ENCODE measurements around the gene RIMBP2. TPM values are rescaled to one million over a fixed set of nuclear protein-coding genes. Genes with fewer than 3 reads are reported as not detected.
"Not testable (repeated sequence)": the region's sequence is repeated elsewhere in the genome, so short reads cannot be mapped to it uniquely, and the experiment has no call there.

RIMBP2 gene, protein sequence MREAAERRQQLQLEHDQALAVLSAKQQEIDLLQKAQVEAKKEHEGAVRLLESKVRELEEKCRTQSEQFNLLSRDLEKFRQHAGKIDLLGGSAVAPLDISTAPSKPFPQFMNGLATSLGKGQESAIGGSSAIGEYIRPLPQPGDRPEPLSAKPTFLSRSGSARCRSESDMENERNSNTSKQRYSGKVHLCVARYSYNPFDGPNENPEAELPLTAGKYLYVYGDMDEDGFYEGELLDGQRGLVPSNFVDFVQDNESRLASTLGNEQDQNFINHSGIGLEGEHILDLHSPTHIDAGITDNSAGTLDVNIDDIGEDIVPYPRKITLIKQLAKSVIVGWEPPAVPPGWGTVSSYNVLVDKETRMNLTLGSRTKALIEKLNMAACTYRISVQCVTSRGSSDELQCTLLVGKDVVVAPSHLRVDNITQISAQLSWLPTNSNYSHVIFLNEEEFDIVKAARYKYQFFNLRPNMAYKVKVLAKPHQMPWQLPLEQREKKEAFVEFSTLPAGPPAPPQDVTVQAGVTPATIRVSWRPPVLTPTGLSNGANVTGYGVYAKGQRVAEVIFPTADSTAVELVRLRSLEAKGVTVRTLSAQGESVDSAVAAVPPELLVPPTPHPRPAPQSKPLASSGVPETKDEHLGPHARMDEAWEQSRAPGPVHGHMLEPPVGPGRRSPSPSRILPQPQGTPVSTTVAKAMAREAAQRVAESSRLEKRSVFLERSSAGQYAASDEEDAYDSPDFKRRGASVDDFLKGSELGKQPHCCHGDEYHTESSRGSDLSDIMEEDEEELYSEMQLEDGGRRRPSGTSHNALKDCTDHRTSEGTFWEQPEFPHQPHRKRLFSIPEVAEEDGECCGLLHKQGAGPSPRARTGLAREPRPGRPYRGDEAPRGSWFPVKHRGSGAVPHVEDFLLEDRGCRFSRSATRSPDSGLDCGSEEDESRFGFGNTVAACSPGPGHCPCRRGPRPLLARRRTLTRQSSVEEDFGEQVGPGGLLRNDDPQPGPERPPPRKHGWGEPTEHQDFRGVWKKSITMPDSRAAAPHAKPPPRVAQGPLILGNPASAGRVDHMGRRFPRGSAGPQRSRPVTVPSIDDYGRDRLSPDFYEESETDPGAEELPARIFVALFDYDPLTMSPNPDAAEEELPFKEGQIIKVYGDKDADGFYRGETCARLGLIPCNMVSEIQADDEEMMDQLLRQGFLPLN (N-terminal part only)
- total RNA-seq: 1.1 TPM
- long read RNA-seq: 0 reads

DNA sequence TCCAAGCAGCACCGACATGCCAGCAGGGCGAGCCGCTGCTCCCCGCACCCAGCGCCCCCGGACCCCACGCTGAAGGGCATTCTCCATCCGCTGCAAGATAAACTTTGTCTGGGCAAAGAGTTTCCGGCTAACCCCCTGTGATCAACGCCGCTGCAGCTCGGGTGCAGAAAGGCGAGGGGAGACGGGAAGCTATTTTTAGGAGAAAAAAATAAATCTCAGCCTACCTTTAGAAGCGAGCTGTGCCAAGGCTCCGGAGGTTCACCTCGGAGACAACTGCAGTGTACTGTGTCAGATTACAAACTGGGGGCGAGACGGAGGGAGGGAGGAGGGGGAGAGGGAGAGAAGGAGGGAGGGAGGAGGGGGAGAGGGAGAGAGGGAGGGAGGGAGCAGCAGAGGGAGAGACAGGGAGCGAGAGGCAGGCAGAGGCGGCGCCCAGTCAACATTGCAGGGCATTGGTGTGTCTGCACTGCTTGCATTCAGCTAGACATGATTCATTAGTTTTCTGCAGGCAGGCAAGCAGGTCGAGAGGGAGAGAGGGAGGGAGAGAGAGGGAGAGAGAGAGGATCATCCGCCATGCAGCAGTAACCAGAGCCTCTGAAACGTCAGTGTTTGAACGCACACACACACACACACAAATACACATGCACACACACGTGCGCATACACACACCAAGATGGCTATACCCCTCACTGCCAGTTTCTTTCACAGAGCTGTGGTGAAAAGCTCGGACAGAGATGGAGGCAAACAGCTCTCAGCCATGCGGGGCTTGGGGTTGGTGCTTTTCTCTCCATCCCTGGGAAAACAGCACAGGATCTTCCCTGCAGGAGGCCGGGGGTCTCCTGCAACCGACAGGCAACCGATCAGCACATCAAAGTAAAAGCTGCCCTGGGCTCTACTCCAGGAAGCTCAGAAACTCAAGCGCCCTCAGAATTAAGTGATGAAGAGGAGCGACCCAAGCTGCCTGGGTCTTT is at the start of gene RIMBP2:
TSS of gene RIMBP2 (minus strand) at position 302 of the 971 bp plus-strand sequence. CDS start 237,286 bp downstream, outside the sequence.
- no peak for DNase-seq (ENCODE audit: low spot score)

DNA sequence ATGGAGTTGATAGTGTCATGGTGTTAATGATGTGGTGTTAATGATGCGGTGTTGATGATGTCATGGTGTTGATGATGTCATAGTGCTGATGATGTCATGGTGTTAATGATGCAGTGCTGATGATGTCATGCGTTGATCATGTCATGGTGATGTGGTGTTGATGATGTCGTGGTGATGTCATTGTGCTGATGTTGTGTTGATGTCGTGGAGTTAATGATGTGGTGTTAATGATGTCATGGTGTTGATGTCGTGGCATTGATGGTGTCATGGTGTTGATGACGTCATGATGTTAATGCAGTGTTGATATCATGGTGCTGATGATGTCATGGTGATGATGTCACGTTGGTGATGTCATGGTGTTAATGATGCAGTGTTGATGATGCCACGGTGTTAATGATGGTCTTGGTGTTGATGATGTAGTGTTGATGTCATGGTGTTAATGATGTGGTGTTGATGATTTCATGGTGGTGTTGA is 49.1 kb upstream of the RIMBP2 start:
- DNase-seq (ENCODE audit: low spot score): no peak

DNA sequence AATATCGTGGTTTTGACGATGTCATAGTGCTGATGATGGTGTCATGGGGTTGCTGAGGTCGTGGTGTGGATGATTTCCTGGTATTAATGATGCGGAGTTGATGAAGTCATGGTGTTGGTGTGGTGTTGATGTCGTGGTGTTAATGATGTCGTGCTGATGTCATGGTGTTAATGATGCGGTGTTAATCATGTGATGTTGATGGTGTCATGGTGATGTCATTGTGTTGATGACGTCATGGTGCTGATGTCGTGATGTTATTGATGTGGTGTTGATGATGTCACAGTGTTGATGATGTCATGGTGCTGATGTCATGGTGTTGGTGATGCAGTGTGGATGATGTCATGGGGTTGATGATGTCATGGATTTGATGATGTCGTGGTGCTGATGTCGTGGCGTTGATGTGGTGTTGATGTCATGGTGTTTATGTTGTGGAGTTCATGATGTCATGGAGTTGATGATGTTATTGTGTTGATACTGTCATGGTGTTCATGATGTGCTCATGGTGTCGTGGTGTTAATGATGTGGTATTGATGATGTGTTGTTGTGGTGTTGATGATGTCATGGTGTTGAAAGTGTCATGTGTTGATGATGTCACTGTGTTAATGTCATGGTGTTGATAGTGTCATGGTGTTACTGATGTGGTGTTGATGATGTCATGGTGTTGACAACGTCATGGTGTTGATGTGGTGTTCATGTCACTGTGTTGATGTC is 48.5 kb upstream of the RIMBP2 start:
- no peak for DNase-seq (ENCODE audit: low spot score)

DNA sequence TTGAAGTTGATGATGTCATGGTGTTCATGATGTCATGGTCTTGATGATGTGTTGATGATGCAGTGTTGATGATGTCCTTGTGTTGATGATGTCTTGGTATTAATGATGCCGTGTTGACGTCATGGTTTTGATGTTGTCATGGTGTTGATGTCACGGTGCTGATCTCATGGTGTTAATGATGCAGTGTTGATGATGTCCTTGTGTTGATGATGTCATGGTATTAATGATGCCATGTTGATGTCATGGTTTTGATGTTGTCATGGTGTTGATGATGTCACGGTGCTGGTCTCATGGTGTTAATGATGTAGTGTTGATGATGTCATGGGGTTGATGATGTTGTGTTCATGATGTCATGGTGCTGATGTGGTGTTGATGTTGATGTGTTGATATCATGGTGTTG is 48.0 kb upstream of the RIMBP2 start:
- no peak for DNase-seq (ENCODE audit: low spot score)

DNA sequence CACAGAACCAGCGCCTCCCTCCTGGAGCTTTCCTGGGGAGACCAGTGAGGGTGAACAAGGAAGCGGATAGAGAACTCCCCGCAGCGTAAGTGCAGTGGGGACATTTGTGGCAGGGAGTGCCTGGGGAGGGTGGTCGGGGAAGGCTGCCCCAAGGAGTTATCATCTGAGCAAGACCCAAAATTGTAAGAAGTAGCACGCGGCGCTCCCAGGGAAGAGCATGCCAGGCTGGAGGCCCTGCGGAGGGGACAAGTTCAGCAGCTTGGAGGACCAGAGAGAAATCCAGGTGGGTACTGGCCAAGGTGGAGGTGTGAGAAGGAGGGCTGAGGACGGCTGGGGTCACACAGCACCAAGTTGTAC is 46.2 kb upstream of the RIMBP2 start:
- no peak for DNase-seq (ENCODE audit: low spot score)

DNA sequence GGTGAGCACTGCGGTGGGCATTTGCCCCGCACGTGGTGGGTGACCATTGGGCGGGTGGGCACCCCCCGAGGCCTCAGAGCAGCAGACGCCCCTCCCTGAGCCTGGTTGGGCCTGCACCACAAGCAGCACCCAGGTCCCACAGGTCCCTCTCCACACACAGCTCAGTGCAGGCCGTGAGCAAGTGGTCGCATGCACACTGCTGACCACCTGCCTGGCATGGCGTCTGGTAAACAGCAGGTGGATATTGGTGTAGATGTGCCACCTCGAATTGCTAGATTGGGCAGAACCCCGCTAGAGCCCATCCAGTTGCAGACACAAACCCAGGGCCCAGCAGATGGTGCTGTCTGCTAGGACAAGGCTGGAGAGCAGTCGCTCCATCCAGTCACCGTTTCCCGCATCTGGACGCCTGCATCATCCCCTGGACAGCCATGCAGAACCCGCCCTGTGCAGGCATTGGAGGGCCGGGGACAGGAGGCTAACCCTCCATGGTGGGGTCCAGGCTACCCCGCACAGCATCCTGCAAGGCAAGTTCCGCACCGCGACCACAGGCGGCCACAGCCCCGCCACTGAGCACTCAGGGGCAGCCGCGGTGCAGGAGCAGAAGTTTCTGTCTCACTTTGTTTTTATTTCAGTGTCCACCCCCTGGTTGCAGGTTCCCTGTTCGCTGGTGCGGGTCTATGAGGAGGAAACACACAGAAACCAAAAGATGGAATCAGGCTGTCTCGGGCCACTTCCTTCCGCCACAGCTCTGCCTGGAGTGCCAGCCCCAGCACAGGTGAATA is 45.6 kb upstream of the RIMBP2 start:
- DNase-seq (ENCODE audit: low spot score): no peak

DNA sequence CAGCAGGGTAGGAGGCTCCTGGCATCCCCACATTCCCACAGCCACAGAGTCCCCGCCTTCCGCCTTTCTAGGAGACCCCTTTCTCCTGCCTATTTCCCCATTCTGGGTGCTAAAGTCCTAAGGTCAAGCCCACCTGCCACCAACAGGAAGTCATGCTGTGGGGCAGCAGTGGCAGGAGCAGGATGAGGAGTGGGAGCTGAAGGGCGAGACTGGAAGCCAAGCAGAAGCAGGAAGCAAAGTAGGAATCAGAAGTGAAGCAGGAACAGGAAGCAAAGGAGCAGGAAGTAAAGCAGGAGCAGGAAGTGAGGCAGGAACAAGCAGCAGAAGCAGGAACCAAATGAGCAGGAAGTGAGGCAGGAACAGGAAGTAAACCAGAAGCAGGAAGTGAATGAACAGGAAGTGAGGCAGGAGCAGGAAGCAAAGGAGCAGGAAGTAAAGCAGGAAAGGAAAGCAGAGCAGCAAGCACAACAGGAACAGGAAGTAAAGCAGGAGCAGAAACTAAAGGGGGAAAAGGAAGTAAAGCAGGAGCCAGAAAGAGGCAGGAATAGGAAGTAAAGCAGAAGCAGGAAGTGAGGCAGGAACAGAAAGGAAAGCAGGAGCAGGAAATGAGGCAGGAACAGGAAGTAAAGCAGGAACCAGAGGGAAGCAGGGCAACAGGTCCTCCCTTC is 38.3 kb upstream of the RIMBP2 start:
- no peak for DNase-seq (ENCODE audit: low spot score)

DNA sequence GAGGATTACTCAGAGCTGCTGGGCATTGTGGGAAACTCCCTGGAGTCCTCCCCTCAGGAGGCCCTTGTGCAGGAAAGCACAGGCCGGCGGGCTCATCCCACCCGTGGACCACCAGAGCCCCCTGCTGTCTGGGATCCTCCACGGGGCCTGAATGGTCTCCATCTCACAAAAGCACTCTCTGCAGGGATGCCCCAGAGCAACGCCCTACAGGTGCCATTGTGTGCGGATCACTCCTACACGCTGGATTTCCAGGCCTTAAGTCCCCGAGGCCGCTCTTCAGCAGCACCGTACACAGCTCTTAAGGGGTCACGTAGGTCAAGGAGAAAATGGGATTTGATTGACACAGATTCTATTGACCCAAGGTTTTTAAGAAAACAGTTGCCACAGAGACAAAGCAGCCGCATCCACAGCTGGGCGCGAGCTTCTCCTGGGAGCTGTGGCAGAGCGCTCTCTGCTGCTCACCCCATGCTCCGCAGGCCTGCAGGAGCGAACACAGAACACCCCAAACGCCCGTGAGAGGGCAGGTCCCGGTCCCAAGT is 36.7 kb upstream of the RIMBP2 start:
- DNase-seq (ENCODE audit: low spot score): no peak

DNA sequence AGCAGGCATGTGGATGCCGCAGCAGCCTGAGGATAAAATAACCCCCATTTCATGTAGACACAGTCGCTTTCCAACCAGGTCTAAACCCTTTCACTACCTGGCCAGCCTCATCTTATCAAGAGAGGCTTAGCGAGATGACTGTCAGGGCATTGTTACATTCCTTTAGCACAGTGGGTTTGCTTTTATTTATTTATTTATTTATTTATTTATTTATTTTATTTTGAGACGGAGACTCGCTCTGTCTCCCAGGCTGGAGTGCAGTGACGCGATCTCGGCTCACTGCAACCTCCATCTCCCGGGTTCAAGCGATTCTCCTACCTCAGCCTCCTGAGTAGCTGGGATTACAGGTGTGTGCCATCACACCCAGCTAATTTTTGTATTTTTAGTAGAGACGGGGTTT is 35.9 kb upstream of the RIMBP2 start:
- not testable (repeated sequence) for DNase-seq (ENCODE audit: low spot score)

DNA sequence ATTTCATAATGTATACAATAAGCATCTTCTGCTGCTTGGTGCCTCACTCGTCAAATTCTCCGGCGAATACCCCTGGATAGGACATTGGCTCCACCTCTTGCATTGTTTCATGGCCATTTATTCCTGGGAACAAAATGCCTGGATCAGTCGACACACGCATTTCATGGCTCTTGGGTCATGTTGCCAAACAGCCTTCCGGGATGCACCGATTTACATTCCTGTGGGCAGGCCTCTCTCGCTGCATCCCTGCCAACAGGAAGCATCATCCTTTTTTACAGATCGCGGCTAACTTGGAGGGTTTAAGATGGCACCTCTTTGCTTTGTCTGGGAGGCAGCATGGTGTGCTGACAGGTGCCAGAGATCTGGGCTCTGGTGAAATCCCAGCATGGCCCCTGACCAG is 32.7 kb upstream of the RIMBP2 start:
- DNase-seq (ENCODE audit: low spot score): no peak

DNA sequence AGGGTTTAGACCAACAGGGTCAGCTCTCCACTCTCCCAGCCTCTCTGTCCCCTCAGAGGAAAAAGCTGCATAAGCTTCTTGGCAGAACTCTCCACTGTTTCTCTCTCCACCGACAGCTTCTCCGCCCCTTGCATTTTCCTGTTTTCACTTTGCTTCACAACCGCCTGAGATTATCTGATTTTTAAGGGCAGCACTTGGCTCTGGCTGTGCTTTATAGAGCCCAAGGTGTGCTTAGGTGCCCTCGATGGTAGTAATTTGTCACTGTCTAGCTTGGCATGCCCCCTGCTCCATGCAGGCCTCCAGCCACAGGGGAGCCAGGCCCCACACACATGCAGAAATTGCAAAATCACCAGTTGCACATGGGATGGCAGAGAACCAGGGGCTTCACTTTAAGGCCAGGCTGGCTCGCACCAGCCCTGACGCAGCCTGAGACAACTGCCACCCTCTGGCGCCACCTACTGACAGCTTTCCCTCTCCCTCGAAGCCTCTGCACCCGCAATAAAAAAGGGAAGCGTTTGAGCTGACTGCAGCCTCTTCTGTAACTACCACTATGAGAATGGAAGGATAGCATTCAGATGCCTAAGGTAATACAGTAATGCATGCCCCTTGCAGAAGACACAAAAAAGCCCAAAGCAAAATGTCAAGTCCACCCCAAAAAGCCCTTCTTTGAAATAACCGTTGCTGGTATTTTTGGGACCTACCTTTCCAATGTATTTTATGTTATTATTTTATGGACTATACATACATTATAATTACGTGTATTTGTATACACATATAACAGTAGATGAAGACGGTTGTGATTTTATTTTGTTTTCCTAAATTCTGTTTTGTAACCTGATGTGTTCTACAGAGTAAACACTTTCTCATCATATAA is 32.0 kb upstream of the RIMBP2 start:
- DNase-seq (ENCODE audit: low spot score): no peak

DNA sequence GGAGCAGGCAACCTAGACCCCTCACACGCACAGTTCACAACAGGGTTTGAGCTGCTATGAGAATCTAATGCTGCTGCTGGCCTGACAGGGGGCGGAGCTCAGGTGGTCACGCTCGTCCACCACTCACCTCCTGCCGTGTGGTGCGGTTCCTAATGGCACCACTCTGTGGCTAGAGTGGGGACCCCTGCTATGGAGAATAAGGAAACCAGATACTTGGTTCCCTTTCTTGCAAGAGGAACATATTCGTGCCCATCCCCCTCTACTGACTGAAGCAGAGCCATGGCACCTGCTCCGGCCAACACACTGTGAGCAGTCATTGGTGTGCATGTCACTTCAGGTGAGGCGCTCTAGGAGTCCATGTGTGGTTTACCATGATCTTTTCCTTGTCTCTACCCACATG is 30.4 kb upstream of the RIMBP2 start:
- DNase-seq (ENCODE audit: low spot score): no peak

DNA sequence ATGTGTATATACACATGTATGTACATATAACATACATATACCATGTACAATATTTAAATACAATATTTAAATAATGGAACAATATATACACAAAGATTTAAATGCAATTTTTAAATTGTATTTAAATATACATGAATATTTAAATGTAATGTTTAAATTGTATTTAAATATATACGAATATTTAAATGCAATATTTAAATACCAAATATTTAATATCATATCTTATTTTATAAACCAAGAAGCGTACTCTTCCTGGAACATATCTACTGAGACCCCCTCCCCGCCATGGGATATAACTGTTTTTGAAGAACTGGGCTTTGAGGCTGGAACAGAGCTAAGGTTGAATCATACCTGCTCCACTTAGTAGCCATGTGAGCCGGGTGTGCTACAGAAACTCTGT is 29.8 kb upstream of the RIMBP2 start:
- no peak for DNase-seq (ENCODE audit: low spot score)

DNA sequence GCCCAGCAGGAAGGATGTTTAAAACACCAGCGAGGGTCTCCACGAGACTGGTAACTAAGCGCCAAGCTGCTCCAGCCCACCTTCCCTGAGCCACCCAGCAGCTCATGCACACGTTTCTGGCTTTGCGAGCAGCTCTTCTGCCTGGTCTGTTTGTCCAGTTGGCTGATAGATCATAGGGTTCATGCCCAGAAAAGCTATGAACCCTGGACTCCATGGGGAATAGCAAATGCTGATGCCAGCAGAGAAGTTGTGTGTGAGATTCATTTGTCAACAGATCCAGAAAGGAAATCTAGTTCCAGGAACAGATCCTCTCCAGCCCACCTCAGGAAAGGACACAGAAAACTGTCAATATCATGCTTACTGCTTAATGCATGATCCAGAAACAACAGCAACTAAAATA is 28.2 kb upstream of the RIMBP2 start:
- DNase-seq (ENCODE audit: low spot score): no peak

DNA sequence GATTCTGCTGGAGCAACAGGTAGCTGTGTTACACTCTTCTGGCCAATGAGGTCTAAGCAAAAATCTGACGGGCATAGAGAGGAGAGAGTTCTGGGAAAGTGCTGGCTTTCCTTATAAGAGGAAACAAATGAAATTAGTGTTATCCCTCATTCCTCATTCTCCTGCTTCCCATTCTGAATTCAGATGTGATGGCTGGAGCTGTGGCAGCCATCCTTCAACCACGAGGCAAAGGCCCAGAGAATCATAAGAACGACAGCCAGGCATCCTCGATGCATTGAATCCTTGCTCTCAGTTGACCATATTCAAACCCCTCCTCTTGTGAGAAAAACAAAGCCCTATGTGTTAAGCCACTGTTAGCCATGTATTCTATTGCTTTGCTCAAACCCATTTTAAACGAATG is 27.5 kb upstream of the RIMBP2 start:
- no peak for DNase-seq (ENCODE audit: low spot score)

DNA sequence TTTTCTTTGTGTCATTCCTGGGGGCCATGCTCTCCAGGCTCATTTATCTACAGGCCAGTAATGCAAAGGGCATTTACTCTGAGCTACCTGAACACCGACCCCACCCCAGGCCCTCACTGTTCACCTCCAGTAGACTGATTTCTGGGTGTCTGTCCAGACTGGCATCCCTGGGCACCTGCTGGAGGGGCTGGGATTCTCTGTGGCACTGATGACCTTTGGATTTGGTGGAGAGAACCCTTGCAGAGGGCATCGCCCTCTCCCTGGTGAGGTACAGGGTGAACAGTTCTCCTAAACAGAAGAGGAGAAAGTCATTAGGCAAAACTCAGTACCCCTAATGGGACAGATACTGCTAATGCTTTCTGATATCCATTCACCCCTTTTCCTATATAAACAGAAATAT is 27.1 kb upstream of the RIMBP2 start:
- DNase-seq (ENCODE audit: low spot score): no peak

DNA sequence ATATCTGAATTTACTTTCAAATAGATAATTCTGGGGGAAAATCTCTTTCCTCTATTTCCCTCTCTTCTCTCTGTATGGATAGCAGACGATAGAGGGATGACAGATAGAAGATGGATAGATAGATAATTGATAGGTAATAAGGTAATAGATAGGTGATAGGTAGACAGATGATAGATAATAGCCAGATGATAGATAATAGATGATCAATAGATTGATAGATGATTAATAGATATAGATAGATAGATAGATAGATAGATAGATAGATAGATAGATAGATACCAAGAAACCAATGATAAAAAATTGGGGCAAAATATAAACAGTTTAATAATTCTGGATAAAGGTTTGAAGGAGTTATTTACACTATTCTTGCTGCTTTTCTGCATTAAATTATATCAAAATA is 26.6 kb upstream of the RIMBP2 start:
- no peak for DNase-seq (ENCODE audit: low spot score)

Measured in mesenteric fat pad (tissue), 1 donor.